ENCODE data around the gene SMIM27.
A peak's percentile ranks its signal among the peaks of the same experiment; 100 is the strongest.

The SMIM27 gene

GRCh38 chr9:32526707-32527048, 25.4 kb upstream of the SMIM27 start:
- TF ChIP-seq CTCF (IDR thresholded peaks at IDR 0.05; ENCODE audit: borderline replicate concordance, extremely low read depth, low read length, poor library complexity, severe bottlenecking) = no peak
- TF ChIP-seq EZH2 (IDR thresholded peaks at IDR 0.05; ENCODE audit: borderline replicate concordance, low read depth, low read length, severe bottlenecking) = no peak
- DNase-seq (no peak), ATAC-seq (ENCODE audit: insufficient read depth, low read depth) (no peak)
- no peaks in the 10 kb centered on the region for H3K27me3 ChIP-seq (ENCODE audit: insufficient read depth, low read length, poor library complexity)
- peaks cover 31% of the 10 kb centered on the region for H3K4me1 ChIP-seq (ENCODE audit: insufficient read depth, low read length)
- peak overlapping the region; percentile 93 for H2AFZ ChIP-seq (ENCODE audit: low read depth, low read length)
- peaks cover 8% of the 10 kb centered on the region; the same call in 1 of the 2 replicates for H3K36me3 ChIP-seq (ENCODE audit: insufficient read depth, low read length)
- peak overlapping the region; percentile 50 to 96 for H3K4me3 ChIP-seq (ENCODE audit: low read depth in 1 of 2, low read length in 2 of 2)
- H3K9me3 ChIP-seq (ENCODE audit: insufficient read depth, low read length, severe bottlenecking) = peaks cover 4% of the 10 kb centered on the region
- H3K4me2 ChIP-seq (ENCODE audit: insufficient read depth, low read length) = peak overlapping the region; percentile 73
- H4K20me1 ChIP-seq (ENCODE audit: insufficient read depth, low read length) = no peaks in the 10 kb centered on the region
- H3K27ac ChIP-seq (ENCODE audit: low read length) = peak overlapping the region; percentile 88
- H3K9ac ChIP-seq (ENCODE audit: low read depth, low read length) = peak overlapping the region; percentile 74
- peaks cover 35% of the 10 kb centered on the region for H3K79me2 ChIP-seq (ENCODE audit: insufficient read depth, low read length)

- no peak overlapping the region for H3K4me3 ChIP-seq (ENCODE audit: low read depth in 1 of 2, low read length in 2 of 2)
- no peak for TF ChIP-seq EZH2 (IDR thresholded peaks at IDR 0.05; ENCODE audit: borderline replicate concordance, low read depth, low read length, severe bottlenecking)
- no peak for TF ChIP-seq CTCF (IDR thresholded peaks at IDR 0.05; ENCODE audit: borderline replicate concordance, extremely low read depth, low read length, poor library complexity, severe bottlenecking)
- H3K4me1 ChIP-seq (ENCODE audit: insufficient read depth, low read length) = no peaks in the 10 kb centered on the region
- no peaks in the 10 kb centered on the region; the same call in 1 of the 2 replicates for H3K36me3 ChIP-seq (ENCODE audit: insufficient read depth, low read length)
- ATAC-seq (ENCODE audit: insufficient read depth, low read depth) (no peak), DNase-seq (no peak)
- no peaks in the 10 kb centered on the region for H3K9me3 ChIP-seq (ENCODE audit: insufficient read depth, low read length, severe bottlenecking)
- no peak overlapping the region for H3K9ac ChIP-seq (ENCODE audit: low read depth, low read length)
- no peaks in the 10 kb centered on the region for H3K27me3 ChIP-seq (ENCODE audit: insufficient read depth, low read length, poor library complexity)
- H3K79me2 ChIP-seq (ENCODE audit: insufficient read depth, low read length) = no peaks in the 10 kb centered on the region
- H3K4me2 ChIP-seq (ENCODE audit: insufficient read depth, low read length) = no peak overlapping the region
- no peak overlapping the region for H2AFZ ChIP-seq (ENCODE audit: low read depth, low read length)
- no peak overlapping the region for H3K27ac ChIP-seq (ENCODE audit: low read length)
- H4K20me1 ChIP-seq (ENCODE audit: insufficient read depth, low read length) = no peaks in the 10 kb centered on the region
Measured at GRCh38 chr9:32533336-32533735, 18.8 kb upstream of the SMIM27 start.

- no peaks in the 10 kb centered on the region for H4K20me1 ChIP-seq (ENCODE audit: insufficient read depth, low read length)
- no peaks in the 10 kb centered on the region for H3K4me1 ChIP-seq (ENCODE audit: insufficient read depth, low read length)
- no peak overlapping the region for H3K27ac ChIP-seq (ENCODE audit: low read length)
- no peak for ATAC-seq (ENCODE audit: insufficient read depth, low read depth)
- H3K79me2 ChIP-seq (ENCODE audit: insufficient read depth, low read length) = no peaks in the 10 kb centered on the region
- no peak for DNase-seq
- H3K36me3 ChIP-seq (ENCODE audit: insufficient read depth, low read length) = no peaks in the 10 kb centered on the region; the same call in 1 of the 2 replicates
- H3K4me2 ChIP-seq (ENCODE audit: insufficient read depth, low read length) = no peak overlapping the region
- no peak overlapping the region for H2AFZ ChIP-seq (ENCODE audit: low read depth, low read length)
- H3K4me3 ChIP-seq (ENCODE audit: low read depth in 1 of 2, low read length in 2 of 2) = no peak overlapping the region
- H3K27me3 ChIP-seq (ENCODE audit: insufficient read depth, low read length, poor library complexity) = no peaks in the 10 kb centered on the region
- TF ChIP-seq EZH2 (IDR thresholded peaks at IDR 0.05; ENCODE audit: borderline replicate concordance, low read depth, low read length, severe bottlenecking) (no peak), CTCF (IDR thresholded peaks at IDR 0.05; ENCODE audit: borderline replicate concordance, extremely low read depth, low read length, poor library complexity, severe bottlenecking) (no peak)
- H3K9me3 ChIP-seq (ENCODE audit: insufficient read depth, low read length, severe bottlenecking) = no peaks in the 10 kb centered on the region
- no peak overlapping the region for H3K9ac ChIP-seq (ENCODE audit: low read depth, low read length)
Measured at GRCh38 chr9:32533816-32534215, 18.3 kb upstream of the SMIM27 start.

DNA sequence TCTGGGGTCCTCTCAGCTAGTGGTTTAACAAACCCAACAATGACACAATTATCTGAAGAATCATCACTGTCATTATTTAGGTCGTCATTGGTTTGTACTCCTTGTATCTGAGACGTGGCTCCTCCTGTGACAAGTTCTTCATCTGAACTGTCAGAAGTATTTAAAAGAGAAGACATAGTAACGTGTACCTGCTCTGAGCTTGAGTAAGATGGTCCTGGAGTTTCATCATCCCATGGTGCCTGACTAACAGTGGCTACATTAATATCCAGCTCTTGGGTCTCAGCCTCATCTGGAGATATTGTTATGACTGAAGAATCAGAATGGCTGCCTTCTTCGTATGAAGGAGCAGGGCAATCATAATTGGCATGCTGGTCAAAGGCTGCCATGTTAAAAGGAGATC, 9.1 kb upstream of the SMIM27 start:
- peaks cover 67% of the 10 kb centered on the region for H3K79me2 ChIP-seq (ENCODE audit: insufficient read depth, low read length)
- no peak overlapping the region for H3K4me3 ChIP-seq (ENCODE audit: low read depth in 1 of 2, low read length in 2 of 2)
- TF ChIP-seq EZH2 (IDR thresholded peaks at IDR 0.05; ENCODE audit: borderline replicate concordance, low read depth, low read length, severe bottlenecking) = no peak
- TF ChIP-seq CTCF (IDR thresholded peaks at IDR 0.05; ENCODE audit: borderline replicate concordance, extremely low read depth, low read length, poor library complexity, severe bottlenecking) = no peak

More for the DNA sequence above, 9.1 kb upstream of the SMIM27 start:
- H3K4me1 ChIP-seq (ENCODE audit: insufficient read depth, low read length) = 0 out of 2 replicates have a peak, but pooled peaks cover 7% of the 10 kb centered on the region
- no peak for ATAC-seq (ENCODE audit: insufficient read depth, low read depth)
- no peak overlapping the region for H2AFZ ChIP-seq (ENCODE audit: low read depth, low read length)
- no peak overlapping the region for H3K27ac ChIP-seq (ENCODE audit: low read length)
- H3K4me2 ChIP-seq (ENCODE audit: insufficient read depth, low read length) = no peak overlapping the region
- H3K9me3 ChIP-seq (ENCODE audit: insufficient read depth, low read length, severe bottlenecking) = no peaks in the 10 kb centered on the region
- H3K27me3 ChIP-seq (ENCODE audit: insufficient read depth, low read length, poor library complexity) = no peaks in the 10 kb centered on the region
- no peak overlapping the region for H3K9ac ChIP-seq (ENCODE audit: low read depth, low read length)
- H4K20me1 ChIP-seq (ENCODE audit: insufficient read depth, low read length) = peaks cover 50% of the 10 kb centered on the region
- DNase-seq = no peak
- H3K36me3 ChIP-seq (ENCODE audit: insufficient read depth, low read length) = peaks cover 46% of the 10 kb centered on the region
